ENCODE results near the gene RASAL1.

The RASAL1 gene

DNA sequence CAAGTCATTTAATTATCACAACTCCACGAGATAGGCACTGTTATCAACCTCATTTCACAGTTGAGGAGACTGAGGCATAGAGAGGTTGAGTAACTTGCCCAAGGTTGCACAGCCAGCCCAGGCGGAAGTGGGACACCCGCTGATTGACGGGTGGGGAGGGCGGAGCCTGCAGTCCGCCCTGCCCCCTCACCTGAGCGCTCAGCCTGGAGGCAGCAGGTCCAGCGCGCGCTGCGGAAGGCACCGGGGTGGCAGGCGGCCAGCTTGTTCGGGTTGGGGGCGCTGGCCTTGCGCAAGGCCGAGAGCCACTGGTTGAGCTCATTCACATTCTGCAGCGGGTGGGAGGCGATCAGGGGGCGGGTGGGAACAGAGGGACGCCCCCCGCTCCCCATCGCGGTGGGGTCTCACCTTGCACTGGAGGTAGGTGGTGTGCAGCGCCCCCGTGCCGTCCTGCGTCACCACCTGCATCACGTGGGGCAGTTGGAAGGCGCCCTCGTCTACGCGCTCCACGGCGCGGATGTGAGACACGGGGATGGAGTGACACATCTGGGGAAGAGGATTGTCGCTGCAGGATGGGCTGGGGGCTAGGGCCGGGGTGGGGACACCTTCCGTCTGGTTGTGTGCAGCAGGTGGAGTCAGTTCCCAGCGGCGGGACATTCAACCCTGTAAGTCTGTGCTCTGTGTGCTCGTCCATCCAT, 31.7 kb downstream of the RASAL1 start:
- Histone ChIP-seq H3K9me3 (ENCODE audit: insufficient read depth, low read length) (no peaks in the 10 kb centered on the region), H3K4me3 (ENCODE audit: low read length) (no peak overlapping the region), H3K4me2 (ENCODE audit: low read length) (no peak overlapping the region)

GRCh38 chr12:113102811-113103210, 32.8 kb downstream of the RASAL1 start:
- H3K27me3 ChIP-seq (ENCODE audit: low read depth, low read length): no peaks in the 10 kb centered on the region
- TF ChIP-seq EZH2phosphoT487 (IDR thresholded peaks at IDR 0.05; ENCODE audit: low read depth): no peak
- TF ChIP-seq CTCF (IDR thresholded peaks at IDR 0.05; ENCODE audit: low read depth, low read length): no peak
- no peak overlapping the region for H3K27ac ChIP-seq (ENCODE audit: low read length)
- H2AFZ ChIP-seq (ENCODE audit: low read depth, low read length): no peak overlapping the region; the same call in 1 of the 2 replicates
- H3K9me3 ChIP-seq (ENCODE audit: insufficient read depth, low read length): no peaks in the 10 kb centered on the region
- H4K20me1 ChIP-seq (ENCODE audit: insufficient read depth, low read length): no peaks in the 10 kb centered on the region
- H3K79me2 ChIP-seq (ENCODE audit: low read length): no peaks in the 10 kb centered on the region
- no peak overlapping the region for H3K4me2 ChIP-seq (ENCODE audit: low read length)
- no peak overlapping the region for H3K9ac ChIP-seq (ENCODE audit: low read length)
- no peak overlapping the region for H3K4me3 ChIP-seq (ENCODE audit: low read length)
- H3K4me1 ChIP-seq (ENCODE audit: low read length): peaks cover 21% of the 10 kb centered on the region
- no peaks in the 10 kb centered on the region for H3K36me3 ChIP-seq (replicated peaks; ENCODE audit: low read depth, low read length)

More for the DNA sequence above, 31.7 kb downstream of the RASAL1 start:
- Histone ChIP-seq H4K20me1 (ENCODE audit: insufficient read depth, low read length) (no peaks in the 10 kb centered on the region), H3K27ac (ENCODE audit: low read length) (no peak overlapping the region), H3K4me1 (ENCODE audit: low read length) (peaks cover 10% of the 10 kb centered on the region), H3K27me3 (ENCODE audit: low read depth, low read length) (no peaks in the 10 kb centered on the region), H2AFZ (ENCODE audit: low read depth, low read length) (no peak overlapping the region), H3K79me2 (ENCODE audit: low read length) (no peaks in the 10 kb centered on the region), H3K36me3 (replicated peaks; ENCODE audit: low read depth, low read length) (no peaks in the 10 kb centered on the region), H3K9ac (ENCODE audit: low read length) (no peak overlapping the region)
- TF ChIP-seq CTCF (IDR thresholded peaks at IDR 0.05; ENCODE audit: low read depth, low read length): no peak
- TF ChIP-seq EZH2phosphoT487 (IDR thresholded peaks at IDR 0.05; ENCODE audit: low read depth): no peak

DNA sequence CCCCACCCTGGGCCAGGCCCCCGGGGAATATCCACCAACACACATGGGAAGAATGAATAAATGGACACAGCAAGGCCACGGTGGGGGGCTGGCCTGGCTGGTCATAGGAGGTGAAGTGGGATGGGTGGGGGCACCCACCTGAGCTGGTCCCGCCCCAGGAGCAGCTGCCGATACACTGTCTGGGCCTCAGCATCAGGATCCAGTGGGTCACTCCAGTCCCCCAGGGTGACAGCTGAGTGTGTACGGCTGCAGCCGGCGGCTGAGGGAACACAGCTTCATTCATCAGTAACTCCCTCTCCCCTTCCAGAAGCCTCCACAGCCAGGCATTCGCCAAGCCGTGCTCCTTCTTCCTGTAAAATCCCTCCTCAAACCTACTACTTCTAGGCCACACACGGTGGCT, 33.8 kb downstream of the RASAL1 start:
- no peaks in the 10 kb centered on the region for H3K36me3 ChIP-seq (replicated peaks; ENCODE audit: low read depth, low read length)

DNA sequence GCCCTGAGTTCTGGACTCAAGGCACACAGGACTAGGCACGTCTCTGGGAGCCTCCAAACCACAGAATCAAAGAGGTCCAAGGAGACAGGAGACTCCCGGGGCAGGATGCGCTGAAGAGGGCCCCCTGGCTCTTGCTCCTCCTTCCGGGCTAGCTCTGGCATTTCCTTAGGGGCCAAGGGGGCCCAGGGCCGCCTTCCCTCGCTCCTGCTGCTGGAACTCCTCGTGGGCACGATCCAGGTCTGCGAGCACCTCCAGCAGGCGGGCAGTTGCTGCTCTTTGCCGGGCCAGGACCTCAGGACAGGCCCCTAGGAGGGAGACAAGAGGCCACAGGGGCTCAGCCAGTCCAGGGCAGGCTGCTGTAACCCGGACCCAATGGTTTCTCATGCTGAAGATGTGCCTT, 35.8 kb downstream of the RASAL1 start:
- no peak overlapping the region for H2AFZ ChIP-seq (ENCODE audit: low read depth, low read length)
- no peaks in the 10 kb centered on the region for H3K9me3 ChIP-seq (ENCODE audit: insufficient read depth, low read length)
- no peaks in the 10 kb centered on the region for H3K36me3 ChIP-seq (replicated peaks; ENCODE audit: low read depth, low read length)
- H3K4me2 ChIP-seq (ENCODE audit: low read length): no peak overlapping the region
- H3K9ac ChIP-seq (ENCODE audit: low read length): no peak overlapping the region
- peaks cover 22% of the 10 kb centered on the region for H3K4me1 ChIP-seq (ENCODE audit: low read length)
- H3K27me3 ChIP-seq (ENCODE audit: low read depth, low read length): no peaks in the 10 kb centered on the region
- H3K4me3 ChIP-seq (ENCODE audit: low read length): no peak overlapping the region
- H3K27ac ChIP-seq (ENCODE audit: low read length): no peak overlapping the region
- H4K20me1 ChIP-seq (ENCODE audit: insufficient read depth, low read length): no peaks in the 10 kb centered on the region
- H3K79me2 ChIP-seq (ENCODE audit: low read length): no peaks in the 10 kb centered on the region
- TF ChIP-seq EZH2phosphoT487 (IDR thresholded peaks at IDR 0.05; ENCODE audit: low read depth) (no peak), CTCF (IDR thresholded peaks at IDR 0.05; ENCODE audit: low read depth, low read length) (no peak)

More for the DNA sequence above, 33.8 kb downstream of the RASAL1 start:
- Histone ChIP-seq H3K9ac (ENCODE audit: low read length) (no peak overlapping the region), H3K9me3 (ENCODE audit: insufficient read depth, low read length) (no peaks in the 10 kb centered on the region), H3K4me2 (ENCODE audit: low read length) (no peak overlapping the region), H4K20me1 (ENCODE audit: insufficient read depth, low read length) (no peaks in the 10 kb centered on the region), H3K79me2 (ENCODE audit: low read length) (no peaks in the 10 kb centered on the region), H3K4me1 (ENCODE audit: low read length) (peaks cover 22% of the 10 kb centered on the region), H3K27me3 (ENCODE audit: low read depth, low read length) (no peaks in the 10 kb centered on the region), H3K4me3 (ENCODE audit: low read length) (no peak overlapping the region), H2AFZ (ENCODE audit: low read depth, low read length) (no peak overlapping the region), H3K27ac (ENCODE audit: low read length) (no peak overlapping the region)
- TF ChIP-seq CTCF (IDR thresholded peaks at IDR 0.05; ENCODE audit: low read depth, low read length): no peak
- TF ChIP-seq EZH2phosphoT487 (IDR thresholded peaks at IDR 0.05; ENCODE audit: low read depth): no peak
